ENCODE results near the gene PICK1. TPM values are rescaled to one million over a fixed set of nuclear protein-coding genes. Genes with fewer than 3 reads are reported as not detected.
"Not testable (repeated sequence)": the region's sequence is repeated elsewhere in the genome, so short reads cannot be mapped to it uniquely, and the experiment has no call there.

PICK1 gene
- total RNA-seq, 1 donor from 2014 or later: 9.1 TPM

- Mint-ChIP-seq H3K27ac (no peak overlapping the region), H3K4me3 (ENCODE audit: low read depth) (no peak overlapping the region), H3K36me3 (ENCODE audit: low read depth) (peaks cover 3% of the 10 kb centered on the region), H3K27me3 (ENCODE audit: low read depth) (no peaks in the 10 kb centered on the region), H3K4me1 (ENCODE audit: low read depth) (no peaks in the 10 kb centered on the region), H3K9me3 (no peaks in the 10 kb centered on the region)
- intact Hi-C loops (cut with micrococcal nuclease): no loop called here
- DNase-seq (ENCODE audit: low spot score): no peak
Observed at GRCh38 chr22:38118182-38118581, 61.0 kb downstream of the PICK1 start.

DNA sequence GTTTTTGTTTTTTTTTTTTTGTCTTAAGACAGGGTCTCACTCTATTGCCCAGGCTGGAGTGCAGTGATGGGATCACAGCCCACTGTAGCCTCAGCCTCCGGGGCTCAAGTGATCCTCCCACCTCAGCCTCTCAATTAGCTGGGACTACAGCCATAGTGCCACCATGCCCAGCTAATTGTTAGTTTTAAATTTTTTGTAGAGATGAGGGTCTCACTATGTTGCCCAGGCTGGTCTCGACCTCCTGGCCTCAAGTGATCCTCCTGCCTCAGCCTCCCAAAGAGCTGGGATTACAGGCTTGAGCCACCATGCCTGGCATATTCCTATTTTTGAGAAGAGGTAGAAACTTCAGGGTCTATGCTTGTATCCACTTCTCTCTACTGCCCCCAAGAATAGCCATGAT is 61.5 kb downstream of the PICK1 start:
- intact Hi-C loops (cut with micrococcal nuclease); H3K4me1 Mint-ChIP-seq (ENCODE audit: low read depth); H3K9me3 Mint-ChIP-seq; H3K4me3 Mint-ChIP-seq (ENCODE audit: low read depth); H3K27me3 Mint-ChIP-seq (ENCODE audit: low read depth); H3K36me3 Mint-ChIP-seq (ENCODE audit: low read depth); DNase-seq (ENCODE audit: low spot score); H3K27ac Mint-ChIP-seq: not testable (repeated sequence)

GRCh38 chr22:38120359-38121110 is 63.3 kb downstream of the PICK1 start:
- Mint-ChIP-seq H3K4me1 (ENCODE audit: low read depth) (peaks cover 3% of the 10 kb centered on the region), H3K27ac (no peak overlapping the region), H3K36me3 (ENCODE audit: low read depth) (no peaks in the 10 kb centered on the region), H3K4me3 (ENCODE audit: low read depth) (no peak overlapping the region), H3K27me3 (ENCODE audit: low read depth) (no peaks in the 10 kb centered on the region), H3K9me3 (no peaks in the 10 kb centered on the region)
- DNase-seq (ENCODE audit: low spot score): no peak
- intact Hi-C loops (cut with micrococcal nuclease): no loop called here

GRCh38 chr22:38122616-38123015 is 65.4 kb downstream of the PICK1 start:
- H3K9me3 Mint-ChIP-seq: no peaks in the 10 kb centered on the region
- no peak overlapping the region for H3K27ac Mint-ChIP-seq
- intact Hi-C loops (cut with micrococcal nuclease): no loop called here
- peaks cover 3% of the 10 kb centered on the region for H3K4me1 Mint-ChIP-seq (ENCODE audit: low read depth)
- DNase-seq (ENCODE audit: low spot score): no peak
- no peaks in the 10 kb centered on the region for H3K27me3 Mint-ChIP-seq (ENCODE audit: low read depth)
- H3K36me3 Mint-ChIP-seq (ENCODE audit: low read depth): no peaks in the 10 kb centered on the region
- no peak overlapping the region for H3K4me3 Mint-ChIP-seq (ENCODE audit: low read depth)

DNA sequence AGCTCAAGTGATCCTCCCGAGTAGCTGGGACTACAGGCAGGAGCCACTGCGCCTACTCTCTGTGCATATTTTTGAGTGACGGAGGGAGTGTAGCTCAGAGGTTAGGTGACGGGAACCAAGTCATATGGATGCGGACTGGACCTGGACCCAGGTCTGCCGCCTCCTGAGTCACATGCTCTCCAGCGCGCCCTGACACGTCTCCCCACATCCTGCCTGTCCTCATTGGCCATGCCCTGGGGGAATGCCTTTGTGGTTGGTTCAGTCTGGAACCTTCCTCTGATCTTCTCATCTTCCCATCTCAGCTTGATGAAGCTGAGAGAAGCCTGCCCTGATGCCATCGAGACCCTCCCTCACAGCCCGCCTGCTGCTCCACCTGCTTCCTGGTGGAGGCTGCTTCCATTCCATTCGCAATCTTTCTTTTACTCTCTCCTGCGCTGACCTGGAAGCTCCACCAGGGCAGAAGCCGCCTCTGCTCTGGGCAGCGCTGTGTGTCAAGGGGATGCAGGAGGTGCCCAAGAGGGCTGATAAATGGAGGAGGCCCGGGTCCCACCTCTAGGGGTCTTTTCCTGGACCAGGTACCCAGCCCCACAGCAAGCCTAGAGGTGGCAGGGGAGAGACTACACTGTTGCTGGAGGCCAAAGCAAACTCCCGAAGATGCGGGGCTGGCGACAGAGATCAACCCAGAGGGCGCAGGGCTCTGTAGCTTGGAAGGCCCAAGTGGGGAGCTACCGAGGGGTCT is 67.2 kb downstream of the PICK1 start:
- Mint-ChIP-seq H3K27ac (no peak overlapping the region), H3K4me3 (ENCODE audit: low read depth) (no peak overlapping the region), H3K4me1 (ENCODE audit: low read depth) (peaks cover 3% of the 10 kb centered on the region), H3K36me3 (ENCODE audit: low read depth) (no peaks in the 10 kb centered on the region), H3K27me3 (ENCODE audit: low read depth) (no peaks in the 10 kb centered on the region), H3K9me3 (no peaks in the 10 kb centered on the region)
- no peak for DNase-seq (ENCODE audit: low spot score)
- intact Hi-C loops (cut with micrococcal nuclease): no loop called here

- H3K4me1 Mint-ChIP-seq (ENCODE audit: low read depth): peaks cover 3% of the 10 kb centered on the region
Observed at GRCh38 chr22:38125038-38125610, 67.9 kb downstream of the PICK1 start.

More at GRCh38 chr22:38125038-38125610, 67.9 kb downstream of the PICK1 start:
- Mint-ChIP-seq H3K9me3 (no peaks in the 10 kb centered on the region), H3K4me3 (ENCODE audit: low read depth) (no peak overlapping the region), H3K36me3 (ENCODE audit: low read depth) (no peaks in the 10 kb centered on the region), H3K27me3 (ENCODE audit: low read depth) (no peaks in the 10 kb centered on the region), H3K27ac (no peak overlapping the region)
- intact Hi-C loops (cut with micrococcal nuclease): no loop called here
- DNase-seq (ENCODE audit: low spot score): no peak

Other genes starting within 250 kb of the PICK1 start
- gene GCAT, start 249.5 kb upstream of the PICK1 start, total RNA-seq: 24.2 and 25.5 TPM in 2 replicates
- gene GALR3, start 234.0 kb upstream of the PICK1 start, total RNA-seq: 0.28 and 0.32 TPM in 2 replicates
- gene ANKRD54, start 213.1 kb upstream of the PICK1 start, total RNA-seq: 24.7 and 27.3 TPM in 2 replicates
- gene EIF3L, start 208.0 kb upstream of the PICK1 start, total RNA-seq: 462 and 480 TPM in 2 replicates
- 22.7 and 29.1 TPM in 2 replicates for gene MICALL1, start 151.1 kb upstream of the PICK1 start, total RNA-seq
- gene C22orf23, start 103.8 kb upstream of the PICK1 start, total RNA-seq: not detected in 2 replicates
- 92.6 and 96.5 TPM in 2 replicates for gene POLR2F, start 103.7 kb upstream of the PICK1 start, total RNA-seq
- not detected in 2 replicates for gene SOX10, start 72.8 kb upstream of the PICK1 start, total RNA-seq
- gene SLC16A8, start 26.8 kb downstream of the PICK1 start, total RNA-seq: not detected in 2 replicates
- 0.09 and 0.34 TPM in 2 replicates for gene BAIAP2L2, start 53.3 kb downstream of the PICK1 start, total RNA-seq
- gene PLA2G6, start 124.4 kb downstream of the PICK1 start, total RNA-seq: 32.8 and 36.0 TPM in 2 replicates
- 13.5 and 15.3 TPM in 2 replicates for gene MAFF, start 144.6 kb downstream of the PICK1 start, total RNA-seq
- 34.8 and 35.8 TPM in 2 replicates for gene TMEM184B, start 215.6 kb downstream of the PICK1 start, total RNA-seq